GM19025 (cell line): ENCODE results near the gene GPR108.
"Not testable (repeated sequence)": the region's sequence is repeated elsewhere in the genome, so short reads cannot be mapped to it uniquely, and the experiment has no call there.

ENCODE experiments used
- ATAC-seq: cut with Tn5 transposase; IDR thresholded peaks from one replicate; pipeline ENCODE4 v1.9.1; 2021; ENCODE audit warnings: mild to moderate bottlenecking, low read depth, moderate library complexity; ENCODE audit not compliant: unreplicated experiment

GPR108 gene

GRCh38 chr19:6762253-6762797, 24.9 kb upstream of the GPR108 start:
- ATAC-seq = not testable (repeated sequence)

- no peak for ATAC-seq
Observed at GRCh38 chr19:6761053-6761676, 23.8 kb upstream of the GPR108 start.

DNA sequence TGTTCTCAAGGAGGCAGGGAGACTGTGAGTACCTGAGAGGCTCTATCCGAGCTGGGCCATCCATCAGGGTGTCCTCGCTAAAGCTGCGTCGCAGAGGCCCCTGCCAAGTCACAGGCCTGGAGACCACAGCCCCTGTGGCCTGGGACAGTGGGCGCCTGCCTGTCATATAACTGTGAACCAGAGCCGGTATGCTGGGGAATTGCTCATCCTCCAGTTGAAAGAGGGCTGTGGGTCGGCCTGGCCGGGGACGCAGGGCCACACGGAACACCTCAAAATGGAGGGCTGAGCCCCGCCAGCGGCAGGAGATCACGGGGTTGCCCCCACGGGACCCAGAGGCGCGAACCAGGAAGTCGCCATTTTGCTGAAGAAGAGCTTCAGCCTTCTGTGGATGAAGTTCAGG, 23.2 kb upstream of the GPR108 start:
- ATAC-seq = no peak

DNA sequence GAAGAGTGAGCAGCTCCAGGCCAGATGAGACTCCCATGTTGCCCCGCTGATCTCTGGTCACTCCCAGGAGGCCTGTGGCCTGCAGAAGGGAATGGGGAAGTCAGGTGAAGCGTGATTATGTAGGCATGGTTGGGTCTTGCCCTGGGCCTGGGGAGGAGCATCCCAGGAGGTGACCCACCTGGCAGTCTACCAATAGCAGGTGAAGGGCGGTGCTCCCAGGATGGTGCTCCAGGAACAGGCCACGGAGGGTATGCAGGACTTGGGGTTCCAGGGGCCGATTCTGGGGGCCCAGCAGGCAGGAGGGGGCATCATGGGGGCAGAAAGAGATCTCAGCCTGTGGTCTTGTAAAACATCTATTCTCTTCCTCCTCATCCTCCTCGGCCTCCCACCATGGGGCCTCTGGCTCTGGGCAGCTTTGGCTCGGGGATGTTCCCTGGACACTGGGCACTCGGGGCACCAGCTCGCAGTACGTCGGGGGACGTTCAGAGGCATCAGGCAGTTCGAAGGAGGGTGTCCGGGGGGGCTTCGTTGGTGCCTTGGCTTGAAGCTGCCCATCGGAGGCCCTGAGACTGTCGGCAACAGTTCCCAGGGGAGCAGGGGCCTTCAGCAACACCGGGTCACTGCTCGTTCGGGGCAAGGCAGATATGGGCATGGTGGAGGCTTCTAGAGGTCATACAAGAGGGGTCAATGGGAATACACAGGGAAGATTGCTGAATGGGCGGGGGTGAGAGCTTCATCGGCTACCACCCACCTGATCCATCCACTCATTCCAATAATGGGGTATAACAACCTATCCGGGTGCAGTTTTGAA, 17.5 kb upstream of the GPR108 start:
- ATAC-seq = no peak

DNA sequence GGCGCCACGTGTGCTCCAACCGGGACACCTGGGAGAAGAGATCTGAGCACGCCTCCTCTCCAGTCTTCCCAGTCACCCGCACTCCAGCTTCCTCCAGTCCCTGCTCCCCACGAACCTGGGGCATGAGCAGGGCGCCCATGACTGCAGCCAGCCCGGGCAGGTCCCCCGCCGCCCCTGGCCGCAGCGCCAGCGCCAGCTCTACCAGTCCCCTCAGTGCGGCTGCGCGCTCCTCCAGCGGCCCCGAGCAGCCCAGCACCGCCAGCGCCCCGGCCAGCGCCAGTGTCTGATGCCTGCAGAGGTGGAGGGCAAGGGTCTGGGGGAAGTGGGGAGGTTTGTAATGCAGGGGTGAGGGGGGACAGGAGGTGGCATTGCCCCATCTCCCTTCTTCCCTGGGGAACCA, 16.8 kb upstream of the GPR108 start:
- no peak for ATAC-seq

DNA sequence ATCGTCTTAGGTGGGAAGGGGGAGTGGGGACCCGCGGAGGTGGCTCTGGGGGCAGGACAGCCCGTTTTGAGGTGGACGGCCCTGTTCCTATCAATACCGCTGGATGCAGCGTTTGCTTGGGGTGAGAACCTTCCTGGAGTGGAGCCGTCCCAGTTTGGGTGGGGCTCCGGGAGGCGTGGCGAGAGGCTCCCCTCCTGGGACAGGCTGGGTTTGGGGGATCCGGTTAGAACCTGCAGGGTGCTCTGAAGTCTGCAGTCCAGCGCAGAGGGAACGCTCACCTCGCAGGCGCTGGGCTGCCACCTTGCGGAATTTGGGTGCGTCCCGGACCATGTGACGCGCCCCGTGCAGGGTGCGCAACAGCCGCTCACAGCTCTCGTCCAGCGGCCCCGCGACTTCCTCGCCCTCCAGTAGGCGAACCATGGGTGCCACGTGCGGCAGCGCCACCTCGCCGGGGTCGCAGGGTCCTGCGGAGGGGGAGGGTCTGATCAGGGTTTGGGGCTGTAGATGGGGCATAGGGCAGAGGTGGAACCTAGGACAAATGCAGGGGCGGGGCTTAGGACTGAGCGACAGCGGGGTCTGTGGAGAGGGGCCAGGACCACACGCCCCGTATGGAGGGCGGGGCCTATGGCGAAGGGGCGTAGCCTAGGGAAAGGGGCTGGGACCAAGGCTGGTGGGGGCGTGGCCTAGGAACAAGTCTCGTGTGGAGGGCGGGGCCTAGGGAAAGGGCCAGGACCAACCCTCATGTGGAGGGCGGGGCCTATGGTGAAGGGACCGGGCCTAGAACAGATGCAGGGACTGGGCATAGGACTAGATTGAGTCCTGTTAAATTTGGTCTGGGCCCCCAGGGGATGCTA, 16.0 kb upstream of the GPR108 start:
- peak; percentile 76 for ATAC-seq

DNA sequence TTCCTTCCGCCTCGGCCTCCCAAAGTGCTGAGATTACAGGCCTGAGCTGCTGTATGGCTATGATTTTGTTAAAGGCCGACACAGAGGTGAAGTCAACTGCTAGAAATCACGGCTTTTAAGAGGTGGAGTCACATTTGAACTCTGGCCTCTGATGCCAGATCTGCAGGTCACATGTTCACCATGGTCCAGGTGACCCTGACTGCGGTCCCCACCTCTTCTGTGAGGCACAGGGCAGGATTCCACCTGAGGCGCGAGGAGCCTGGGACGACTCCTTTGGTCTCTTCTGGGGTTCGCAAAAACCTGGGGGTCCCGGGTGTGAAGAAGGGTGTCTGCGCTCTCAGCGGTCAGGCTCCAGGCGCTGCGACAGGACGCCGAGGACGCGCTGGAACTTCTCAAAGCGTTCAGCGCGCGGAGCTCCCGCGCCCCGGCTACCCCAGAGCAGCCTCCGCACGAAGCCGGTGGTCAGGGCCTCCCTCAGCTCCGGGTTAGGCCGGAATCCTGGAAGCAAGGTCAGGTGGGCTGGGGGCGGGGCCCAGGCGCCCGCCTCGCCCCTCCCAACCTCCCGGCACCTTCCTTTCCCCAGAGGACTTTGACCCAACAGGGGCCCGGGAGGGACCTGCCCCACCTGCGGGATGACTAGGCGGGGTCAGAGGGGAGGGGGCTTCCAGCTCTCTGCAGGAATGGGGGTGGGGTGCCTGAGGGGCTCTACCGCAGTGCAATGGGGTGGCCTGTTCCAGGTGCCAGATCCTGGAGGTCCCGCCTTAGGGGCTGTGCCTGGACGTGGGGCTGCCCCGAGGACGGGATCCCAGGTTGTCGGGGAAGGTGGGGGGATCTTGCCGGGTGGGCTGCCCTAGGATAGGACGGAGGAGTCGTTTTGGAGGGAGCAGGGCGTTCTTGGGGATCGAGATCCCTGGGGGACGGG, 15.1 kb upstream of the GPR108 start:
- no peak for ATAC-seq

DNA sequence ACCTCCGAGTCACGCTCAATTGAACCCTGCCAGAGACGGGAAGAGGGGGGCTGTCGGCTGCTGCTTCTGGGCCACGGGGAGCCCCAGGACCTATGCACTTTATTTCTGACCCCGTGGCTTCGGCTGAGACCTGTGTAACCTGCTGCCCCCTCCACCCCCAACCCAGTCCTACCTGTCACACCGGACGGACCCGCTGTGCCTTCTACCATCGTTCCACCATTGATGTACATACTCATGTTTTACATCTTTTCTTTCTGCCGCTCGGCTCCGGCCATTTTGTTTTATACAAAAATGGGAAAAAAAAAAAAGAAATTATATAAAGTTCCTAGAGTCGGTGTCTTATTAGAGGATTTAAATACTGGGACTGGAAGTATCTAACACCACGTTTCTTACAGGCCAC, 13.8 kb upstream of the GPR108 start:
- ATAC-seq = no peak

DNA sequence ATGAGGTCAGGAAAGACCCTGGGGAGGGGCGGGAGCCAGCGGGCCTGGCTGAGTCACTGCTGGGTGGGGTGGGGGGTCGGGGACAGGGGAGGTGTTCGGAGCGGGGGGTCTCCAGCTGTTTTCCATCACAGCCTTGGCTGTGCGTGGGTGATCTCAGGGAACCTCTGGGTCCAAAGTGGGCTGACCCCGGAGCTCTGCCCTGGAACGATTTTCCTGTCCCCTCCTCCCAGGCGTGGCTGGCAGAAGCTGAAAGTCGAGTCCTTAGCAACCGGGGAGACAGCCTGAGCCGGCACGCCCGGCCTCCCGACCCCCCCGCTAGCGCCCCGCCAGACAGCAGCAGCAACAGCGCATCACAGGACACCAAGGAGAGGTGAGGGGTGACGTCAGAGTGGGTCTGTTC, 12.7 kb upstream of the GPR108 start:
- ATAC-seq = no peak

- ATAC-seq = not testable (repeated sequence)
Observed at GRCh38 chr19:6748543-6748942, 11.2 kb upstream of the GPR108 start.

DNA sequence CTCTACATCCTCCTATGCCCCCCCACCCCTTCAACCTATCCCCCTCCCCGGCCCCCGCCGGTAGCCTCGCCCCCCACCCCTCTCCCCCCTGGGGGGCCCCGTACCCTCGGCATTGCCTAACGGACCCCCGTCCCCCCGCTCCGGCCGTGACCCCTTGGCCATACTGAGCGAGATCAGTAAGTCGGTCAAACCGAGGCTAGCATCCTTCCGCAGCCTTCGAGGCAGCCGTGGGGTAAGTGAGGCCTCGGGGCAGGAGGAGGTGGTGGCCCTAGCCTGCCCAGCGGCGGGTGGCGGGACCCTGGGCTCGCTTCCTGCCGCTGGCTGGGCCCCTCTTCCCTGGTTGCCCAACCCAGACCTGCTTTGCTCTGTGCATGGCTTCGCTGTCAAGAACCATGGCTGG, 8.6 kb upstream of the GPR108 start:
- no peak for ATAC-seq

- no peak for ATAC-seq
Observed at GRCh38 chr19:6744381-6745301, 7.3 kb upstream of the GPR108 start.

DNA sequence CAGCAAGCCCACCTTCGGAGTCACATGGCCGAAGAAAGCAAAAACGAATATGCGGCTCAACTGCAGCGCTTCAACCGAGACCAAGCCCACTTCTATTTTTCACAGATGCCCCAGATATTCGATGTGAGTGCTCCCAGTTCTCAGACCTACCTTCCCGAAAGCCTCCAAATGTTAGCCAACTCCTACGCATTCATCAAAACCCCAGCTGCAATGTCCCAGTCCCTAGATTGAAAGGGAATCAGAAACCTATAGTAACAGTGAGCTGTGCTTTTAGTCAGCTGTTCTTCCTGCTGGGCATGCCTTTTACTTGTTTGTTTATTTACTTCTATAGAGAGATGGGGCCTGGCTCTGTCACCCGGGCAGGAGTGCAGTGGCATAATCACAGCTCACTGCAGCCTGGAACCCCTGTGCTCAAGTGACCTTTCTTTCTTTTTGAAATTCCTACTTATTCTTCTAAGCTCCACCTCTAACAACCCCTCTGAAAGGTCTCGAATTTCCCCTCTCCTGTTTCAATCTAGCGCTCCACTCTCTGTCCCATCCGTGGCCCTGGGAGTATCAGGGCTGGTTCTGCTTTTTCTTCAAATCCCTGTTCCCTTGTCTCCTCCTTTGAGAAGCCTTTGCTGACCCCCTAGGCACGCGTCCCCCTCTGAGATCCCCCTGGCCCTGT, 6.5 kb upstream of the GPR108 start:
- no peak for ATAC-seq

DNA sequence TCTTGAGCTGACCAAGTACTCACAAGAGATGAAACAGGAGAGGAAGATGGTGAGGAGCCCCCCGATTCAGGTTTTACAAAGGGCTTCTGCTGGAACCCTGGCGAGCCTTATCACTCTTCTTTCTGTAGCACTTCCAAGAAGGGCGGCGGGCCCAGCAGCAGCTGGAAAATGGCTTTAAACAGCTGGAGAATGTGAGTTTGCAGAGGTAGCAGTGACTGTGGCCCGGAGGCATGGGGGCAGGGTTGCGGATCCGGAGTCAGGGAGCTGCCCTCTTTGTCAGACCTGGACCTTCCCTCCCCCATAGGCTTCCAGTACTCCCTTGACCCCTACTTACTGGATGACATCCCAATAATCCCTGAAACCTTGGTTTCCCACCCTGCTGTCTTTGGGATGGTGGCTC, 5.7 kb upstream of the GPR108 start:
- ATAC-seq = no peak

DNA sequence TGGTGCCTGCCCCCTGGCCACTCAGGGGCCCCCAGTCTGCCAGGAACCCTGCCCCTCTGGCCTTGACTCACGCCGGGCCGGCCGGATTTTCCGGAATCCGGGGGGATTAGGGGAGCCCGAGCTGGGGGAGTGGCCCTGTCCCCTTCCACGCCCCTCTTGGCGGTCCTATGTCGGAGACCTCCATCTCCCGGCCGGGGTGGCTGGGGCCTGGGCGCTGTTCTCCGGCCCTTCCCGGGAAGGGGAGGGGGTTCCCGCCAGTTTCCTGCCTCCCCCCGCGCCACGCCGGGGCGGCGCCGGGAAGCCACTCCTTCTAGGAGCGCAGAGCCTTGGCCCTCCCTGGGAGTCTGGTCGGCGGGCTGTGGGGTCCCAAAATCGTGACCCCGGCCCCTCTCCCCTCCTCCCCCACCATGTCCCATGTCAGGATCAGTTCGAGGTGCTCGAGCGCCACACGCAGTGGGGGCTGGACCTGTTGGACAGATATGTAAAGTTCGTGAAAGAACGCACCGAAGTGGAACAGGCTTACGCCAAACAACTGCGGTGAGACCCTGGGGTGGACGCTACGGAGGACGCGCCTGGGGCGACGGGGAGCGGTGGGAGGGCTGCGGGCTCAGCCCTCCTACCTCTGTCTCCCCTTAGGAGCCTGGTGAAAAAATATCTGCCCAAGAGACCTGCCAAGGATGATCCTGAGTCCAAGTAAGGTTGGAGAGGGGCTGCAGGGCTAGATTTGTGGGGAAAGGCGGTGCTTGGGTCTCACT, 3.4 kb upstream of the GPR108 start:
- ATAC-seq = no peak

DNA sequence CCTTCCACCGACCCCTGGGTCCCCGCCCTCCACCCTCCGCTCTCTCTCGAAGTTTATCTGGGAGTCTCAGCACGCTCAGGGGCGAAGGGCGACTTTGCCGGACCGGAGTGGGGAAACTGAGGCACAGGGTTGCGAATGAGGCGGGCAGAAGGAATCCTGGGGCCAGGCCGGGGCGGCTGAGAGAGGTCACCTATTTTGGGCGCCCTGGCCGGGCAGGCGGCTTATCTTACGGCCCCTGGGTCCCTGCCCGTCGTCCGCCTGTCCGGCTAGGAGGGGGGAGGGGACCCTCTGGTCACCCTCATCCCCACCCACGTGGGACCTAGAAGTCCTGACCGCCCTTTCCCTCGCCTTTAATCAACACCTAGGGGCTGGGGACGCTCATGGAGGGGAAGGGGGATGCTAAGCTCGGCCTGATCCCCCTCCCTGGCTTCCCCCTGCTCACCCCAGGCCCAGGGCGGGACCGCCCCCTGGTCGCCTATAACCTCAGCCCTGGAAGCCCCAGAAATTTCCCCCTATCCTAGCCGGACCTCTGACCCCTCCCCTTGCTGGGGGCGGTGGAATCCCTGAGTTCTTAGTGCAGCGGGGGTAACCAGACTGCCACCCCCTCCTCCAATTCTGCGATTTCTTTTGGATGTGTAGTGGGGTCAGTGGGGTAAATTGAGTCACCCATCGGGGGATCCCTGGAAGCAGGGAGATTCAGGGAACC, 2.7 kb upstream of the GPR108 start:
- no peak for ATAC-seq

GRCh38 chr19:6739390-6739882, 2.1 kb upstream of the GPR108 start, which contains the start of gene TRIP10:
Gene TRIP10, plus strand, starts transcription at chr19:6739680. Its CDS starts 82 bp downstream, at chr19:6739762.
- no peak for ATAC-seq
